ENCODE measurements around the gene SYN1.

SYN1 gene

DNA sequence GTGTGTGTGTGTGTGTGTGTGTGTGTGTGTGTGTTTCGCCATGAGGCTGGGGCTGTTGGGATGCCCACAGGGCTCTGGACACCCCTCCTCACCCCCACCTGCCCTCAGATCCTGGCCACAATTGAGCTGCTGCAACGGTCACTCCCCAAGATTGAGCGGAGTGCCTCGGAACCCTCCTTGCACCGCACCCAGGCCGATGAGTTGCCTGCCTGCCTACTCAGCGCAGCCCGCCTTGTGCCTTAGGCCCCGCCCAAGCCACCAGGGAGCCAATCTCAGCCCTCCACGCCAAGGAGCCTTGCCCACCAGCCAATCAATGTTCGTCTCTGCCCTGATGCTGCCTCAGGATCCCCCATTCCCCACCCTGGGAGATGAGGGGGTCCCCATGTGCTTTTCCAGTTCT is 48.4 kb downstream of the SYN1 start:
- no peak for DNase-seq

DNA sequence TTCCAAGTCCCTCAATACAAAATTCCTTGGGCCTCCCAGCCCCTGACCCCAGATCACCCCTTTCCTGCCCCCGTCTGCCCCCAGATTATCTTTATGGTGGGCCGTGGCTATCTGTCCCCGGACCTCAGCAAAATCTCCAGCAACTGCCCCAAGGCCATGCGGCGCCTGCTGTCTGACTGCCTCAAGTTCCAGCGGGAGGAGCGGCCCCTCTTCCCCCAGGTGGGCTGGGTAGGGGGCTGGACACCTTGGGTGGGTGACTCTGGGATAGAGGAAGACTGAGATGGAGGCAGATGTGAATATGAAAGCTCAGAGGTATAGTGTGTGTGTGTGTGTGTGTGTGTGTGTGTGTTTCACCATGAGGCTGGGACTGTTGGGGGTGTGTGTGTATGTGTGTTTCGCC is 48.9 kb downstream of the SYN1 start:
- no peak for DNase-seq

DNA sequence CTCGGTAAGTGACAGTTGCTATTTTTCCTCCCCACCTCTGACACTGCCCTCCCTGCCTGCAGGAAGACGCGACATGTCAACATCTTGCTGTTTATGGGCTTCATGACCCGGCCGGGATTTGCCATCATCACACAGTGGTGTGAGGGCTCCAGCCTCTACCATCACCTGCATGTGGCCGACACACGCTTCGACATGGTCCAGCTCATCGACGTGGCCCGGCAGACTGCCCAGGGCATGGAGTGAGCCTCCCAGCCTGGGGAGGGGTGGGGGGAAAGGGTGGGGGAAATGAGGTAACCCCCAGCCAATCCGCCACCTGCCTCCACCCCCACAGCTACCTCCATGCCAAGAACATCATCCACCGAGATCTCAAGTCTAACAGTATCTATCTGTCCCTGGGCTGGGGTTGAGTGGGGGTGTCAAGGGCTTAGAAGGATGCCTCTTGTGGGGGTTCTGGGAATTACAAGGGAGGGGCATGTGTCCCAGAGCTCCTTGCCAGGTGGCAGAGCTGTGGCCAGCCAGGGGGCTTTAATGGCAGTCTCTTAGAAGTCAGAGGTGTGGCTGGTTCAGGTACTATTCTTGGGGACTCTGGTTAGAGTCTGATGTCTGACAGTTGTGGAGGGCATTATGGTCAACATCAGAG is 50.9 kb downstream of the SYN1 start:
- no peak for DNase-seq

DNA sequence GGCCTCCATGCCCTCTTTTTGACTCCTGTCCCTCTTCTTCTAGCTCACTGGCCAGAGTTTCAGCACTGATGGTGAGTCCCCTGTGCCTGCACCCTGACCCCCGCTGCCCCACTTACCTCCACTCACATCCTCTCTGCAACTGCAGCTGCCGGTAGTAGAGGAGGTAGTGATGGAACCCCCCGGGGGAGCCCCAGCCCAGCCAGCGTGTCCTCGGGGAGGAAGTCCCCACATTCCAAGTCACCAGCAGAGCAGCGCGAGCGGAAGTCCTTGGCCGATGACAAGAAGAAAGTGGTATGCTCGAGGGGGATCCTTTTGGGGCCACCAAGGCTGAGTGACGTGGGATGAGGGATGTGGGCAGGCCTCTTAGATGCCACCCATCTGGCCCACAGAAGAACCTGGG is 52.8 kb downstream of the SYN1 start:
- no peak for DNase-seq

DNA sequence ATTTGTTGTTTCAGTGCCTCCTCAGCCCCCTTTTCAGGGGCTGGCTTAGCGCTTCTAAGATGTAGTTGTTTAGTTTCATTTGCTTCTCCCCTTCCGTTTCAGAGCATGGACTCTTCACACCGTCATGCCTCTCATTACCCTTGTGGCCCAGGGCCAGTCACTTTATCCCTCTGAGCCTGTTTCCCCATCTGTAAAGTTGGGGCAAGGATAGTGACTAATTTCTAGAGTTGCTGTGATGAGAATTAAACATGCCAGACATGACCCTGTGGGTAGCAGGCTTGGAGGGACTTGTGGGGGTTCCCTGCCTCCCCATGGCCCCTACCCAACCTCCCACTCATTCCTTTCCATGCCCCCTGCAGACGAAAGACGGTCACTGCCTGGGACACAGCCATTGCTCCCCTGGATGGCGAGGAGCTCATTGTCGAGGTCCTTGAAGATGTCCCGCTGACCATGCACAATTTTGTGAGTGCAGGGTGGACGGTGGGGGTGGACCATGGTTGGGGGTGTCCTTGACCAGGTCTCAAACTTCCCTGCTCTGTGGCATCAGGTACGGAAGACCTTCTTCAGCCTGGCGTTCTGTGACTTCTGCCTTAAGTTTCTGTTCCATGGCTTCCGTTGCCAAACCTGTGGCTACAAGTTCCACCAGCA is 55.1 kb downstream of the SYN1 start:
- DNase-seq = no peak

DNA sequence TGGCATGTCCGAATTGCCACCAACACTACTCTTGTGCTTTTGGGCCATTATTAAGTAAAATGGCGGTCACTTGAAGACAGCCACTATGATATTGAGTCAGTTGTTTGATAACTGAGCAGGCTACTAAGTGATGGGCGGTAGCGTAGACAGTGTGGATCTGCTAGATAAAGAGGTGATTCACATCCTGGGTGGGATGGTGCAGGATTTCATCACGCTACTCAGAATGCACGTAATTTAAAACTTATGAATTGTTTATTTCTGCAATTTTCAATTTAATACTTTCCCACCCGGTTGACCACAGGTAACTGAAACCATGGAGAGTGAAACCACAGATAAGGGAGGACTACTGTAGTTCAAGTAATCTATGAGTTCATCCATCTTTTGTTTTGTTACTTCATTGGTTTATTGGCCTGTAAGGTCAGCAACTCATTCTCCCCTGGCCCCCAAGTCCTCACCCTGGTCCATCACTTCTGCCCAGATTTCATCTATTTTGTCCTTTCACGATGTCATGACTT is 55.8 kb downstream of the SYN1 start:
- no peak for DNase-seq

DNA sequence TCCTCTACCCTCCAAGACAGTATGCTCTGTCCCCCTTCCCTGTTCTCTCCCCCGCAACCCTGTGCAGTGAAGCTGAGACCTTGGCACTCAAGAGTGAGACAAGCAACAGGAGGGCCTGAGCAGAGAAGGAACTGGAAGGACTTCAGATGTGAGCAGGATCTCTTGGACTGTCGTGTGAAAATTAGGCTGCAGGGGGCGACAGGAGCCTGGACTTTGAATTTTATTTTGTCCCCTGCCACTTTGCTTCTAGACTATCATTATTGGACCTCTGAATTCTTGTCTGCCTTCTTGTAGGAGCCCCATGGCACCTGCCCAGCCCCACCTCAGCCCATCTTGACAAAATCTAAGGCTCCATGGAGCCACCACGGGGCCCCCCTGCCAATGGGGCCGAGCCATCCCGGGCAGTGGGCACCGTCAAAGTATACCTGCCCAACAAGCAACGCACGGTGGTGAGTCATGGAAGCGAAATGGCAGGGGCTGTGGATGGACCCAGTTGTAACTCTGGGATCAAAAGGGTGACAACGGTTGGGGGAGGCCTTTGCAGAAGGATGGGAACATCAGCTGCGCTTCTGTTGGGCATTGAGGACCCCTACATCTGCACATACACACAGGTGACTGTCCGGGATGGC is 56.9 kb downstream of the SYN1 start:
- no peak for DNase-seq

DNA sequence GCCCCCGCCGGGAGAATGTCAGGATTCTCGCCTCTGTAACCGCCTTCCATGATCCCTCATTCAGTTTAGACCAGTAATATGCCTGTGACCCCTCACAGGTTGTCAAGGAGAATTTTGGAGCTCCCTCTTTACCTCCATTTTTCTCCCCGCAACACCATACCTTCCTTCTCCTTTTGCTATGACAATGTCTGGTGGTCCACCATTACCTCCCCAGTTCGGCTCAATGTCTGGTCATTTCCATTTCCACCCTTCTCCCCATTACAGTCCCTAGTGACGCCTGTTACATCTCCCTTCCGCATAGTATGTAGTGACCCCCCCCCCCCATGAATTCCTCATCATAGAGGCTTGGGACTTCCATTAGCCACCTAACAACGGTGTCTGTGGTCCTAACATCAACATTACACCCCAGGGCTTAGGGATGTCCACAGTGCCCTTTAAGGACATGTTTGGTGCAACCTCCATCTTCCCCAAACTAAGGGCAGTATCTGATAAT is 58.0 kb downstream of the SYN1 start:
- DNase-seq = no peak

DNA sequence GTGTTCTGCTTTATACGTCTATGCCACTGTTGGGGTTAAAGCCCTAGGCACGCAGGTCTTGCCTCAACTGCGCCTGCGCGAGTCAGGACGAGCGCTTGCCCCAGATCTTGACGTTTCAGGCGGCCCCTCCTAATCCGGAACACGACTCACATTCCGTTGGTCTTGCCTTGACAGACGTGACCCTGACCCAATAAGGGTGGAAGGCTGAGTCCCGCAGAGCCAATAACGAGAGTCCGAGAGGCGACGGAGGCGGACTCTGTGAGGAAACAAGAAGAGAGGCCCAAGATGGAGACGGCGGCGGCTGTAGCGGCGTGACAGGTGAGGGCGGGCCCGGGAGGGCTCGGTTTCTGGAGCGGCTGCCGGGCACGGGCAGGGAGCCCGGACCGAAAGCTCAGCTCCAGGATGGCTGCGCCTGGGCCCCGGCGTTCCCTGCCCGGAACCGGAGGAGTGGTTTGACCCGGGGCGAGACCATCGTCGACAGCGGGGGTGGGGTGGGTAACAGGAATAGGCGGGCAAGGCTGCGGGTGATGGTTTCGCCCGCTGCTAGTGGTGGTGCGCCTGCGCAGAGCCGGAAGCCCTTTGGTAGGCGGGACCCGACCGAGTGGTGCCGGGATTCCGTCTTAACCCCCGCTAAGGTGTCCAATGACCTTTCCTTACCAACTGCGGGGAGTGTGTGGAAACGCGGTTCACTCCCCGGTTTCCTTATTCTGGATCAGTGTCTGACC is 58.6 kb downstream of the SYN1 start, which contains the start of gene ARAF:
TSS of gene ARAF (plus strand) at position 272 of the 725 bp plus-strand sequence. CDS start 1,763 bp downstream, outside the sequence.
- peak; percentile 95 for DNase-seq

DNA sequence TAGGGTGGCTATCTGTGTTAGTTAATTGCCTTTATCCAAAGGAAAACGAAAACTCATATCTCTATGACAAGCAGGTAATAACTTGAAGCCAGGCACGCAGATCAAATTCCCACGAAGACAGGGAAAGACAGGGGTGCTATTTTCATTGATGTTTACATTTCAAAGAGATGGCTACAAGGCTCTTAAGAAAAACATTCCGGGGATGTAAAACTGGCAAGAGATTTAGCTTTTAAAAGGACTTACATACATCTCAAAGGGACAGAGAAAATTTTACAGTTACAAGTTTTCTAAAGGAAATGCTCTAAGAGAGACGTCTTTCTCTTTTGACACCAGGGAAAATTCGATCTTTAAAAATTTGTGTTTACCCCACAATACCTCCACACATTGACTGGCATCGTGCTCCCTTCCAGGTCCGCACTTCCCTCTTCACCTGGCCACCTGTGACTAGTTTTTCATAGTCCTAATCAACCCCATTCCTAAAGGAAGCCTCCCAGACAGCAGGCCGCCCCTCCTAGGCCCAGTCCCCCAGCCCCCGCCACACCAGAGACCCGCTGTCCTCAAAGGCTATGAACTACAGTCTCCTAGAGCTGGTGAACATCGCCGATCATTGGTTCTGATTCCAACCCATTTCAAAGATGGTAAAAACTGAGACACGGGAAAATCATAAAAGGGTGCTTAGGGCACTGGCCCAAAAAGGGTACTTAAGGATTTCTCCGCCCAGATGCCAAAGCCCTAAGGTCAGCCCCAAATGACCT is 59.3 kb downstream of the SYN1 start:
- no peak for DNase-seq

DNA sequence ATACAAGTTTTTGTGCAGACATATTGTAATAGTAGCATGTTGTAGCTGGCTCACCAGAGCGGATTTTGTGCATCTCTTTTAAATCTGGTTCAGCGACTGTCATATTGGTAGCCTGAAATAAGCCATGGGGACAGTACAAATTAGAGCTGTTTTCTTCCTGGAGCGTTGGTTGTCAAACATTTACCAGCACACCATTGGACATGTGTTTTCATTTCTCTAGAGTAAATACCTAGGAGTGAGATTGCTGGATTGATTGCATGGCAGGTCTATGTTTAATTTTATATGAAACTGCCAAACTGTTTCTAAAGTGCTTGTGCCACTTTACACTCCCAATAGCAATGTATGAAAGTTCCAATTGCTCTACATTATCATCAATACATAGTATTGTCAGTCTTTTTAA is 61.2 kb downstream of the SYN1 start:
- no peak for DNase-seq

DNA sequence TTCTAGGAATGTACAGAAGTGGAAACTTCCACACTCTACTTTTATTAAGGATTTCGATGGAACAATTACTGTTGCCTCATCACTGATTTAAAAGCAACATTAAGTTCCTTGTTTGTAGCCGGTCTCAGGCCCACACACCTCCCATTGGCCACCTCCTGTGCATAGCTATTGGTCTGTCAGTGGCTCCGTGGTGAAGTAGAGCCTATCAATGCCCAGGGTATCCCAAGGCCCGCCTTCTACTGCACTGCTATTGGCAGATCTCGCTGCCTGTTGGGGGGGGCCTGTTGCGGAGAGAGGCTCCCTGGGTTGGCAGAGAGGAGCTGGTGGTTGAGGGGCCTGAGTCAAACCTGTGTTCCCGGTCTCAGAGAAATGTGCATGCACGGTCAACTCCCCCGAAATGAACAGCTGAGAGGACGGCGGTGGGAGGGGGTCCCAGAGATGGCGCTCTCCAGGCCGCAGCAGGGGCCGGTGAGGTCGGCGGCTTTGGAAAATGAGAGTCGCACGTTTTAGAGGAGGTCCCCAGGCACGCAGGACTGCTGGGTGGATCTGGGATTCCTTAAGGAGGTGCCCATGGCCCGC is 63.5 kb downstream of the SYN1 start:
- DNase-seq = peak; percentile 77

DNA sequence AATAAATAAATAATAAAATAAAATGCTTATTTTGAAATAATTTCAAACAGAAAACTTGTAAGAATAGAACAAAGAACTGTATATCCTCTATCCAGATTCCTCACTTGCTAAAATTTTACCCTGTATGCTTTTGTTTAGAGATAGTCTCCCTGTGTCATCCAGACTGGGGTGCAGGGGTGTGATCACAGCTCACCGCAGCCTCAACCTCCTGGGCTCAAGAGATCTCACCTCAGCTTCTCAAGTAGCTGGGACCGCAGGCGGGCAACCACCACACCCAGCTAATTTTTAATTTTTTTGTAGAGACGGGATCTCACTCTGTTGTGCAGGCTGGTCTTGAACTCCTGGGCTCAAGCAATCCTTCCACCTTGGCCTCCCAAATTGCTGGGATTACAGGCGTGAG is 76.2 kb downstream of the SYN1 start:
- DNase-seq = no peak

DNA sequence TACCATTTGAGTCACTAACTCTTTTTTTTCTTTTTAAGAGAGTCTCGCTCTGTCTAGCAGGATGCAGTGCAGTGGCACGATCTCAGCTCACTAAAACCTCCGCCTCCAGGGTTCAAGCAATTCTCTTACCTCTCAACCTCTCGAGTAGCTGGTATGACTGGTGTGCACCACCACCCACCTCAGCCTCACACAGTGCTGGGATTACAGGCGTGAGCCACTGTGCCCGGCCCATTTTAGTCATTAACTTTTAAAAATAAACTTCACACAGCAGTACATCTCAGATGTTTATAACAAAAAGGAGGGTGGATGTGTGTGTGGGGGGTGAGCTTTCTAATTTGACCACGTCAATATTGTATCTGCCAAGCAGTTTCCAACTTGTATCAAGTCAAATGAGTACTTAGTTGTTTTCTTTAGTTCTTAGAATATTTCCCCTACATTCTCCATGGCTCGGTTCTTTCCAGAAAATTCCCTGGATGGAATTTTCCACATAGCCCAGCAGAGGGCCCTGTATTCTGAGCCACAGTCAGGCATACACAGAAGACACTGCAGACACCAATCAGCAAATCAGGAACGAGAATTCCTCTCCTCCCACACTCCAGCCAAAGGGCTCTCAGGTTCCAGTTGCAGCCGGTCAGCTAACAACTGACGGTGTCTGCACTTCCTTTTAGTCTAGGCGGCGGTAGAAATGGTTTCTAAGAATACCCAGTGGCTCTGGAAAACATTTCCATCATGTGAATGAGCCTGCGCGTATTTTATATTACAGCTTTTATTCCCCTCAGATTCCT is 78.7 kb downstream of the SYN1 start:
- peak; percentile 81 for DNase-seq

DNA sequence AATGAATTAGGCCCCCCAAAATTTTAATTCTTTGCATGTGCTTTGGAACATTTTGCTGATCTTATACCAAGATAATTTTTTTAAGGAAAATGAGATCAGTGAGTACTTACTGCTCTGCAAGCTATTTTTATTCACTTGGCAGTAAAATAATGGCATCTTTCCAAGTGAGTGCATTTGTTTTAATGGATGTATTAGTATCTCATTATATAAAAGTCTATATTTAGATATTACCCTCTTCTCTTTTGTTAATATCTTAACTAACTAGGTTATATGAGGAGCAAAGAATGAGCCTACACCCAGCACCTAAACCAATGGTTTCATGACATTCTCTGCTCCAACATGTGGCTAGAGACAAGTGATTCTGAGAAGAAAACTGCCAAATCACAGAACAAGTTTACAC is 79.8 kb downstream of the SYN1 start:
- DNase-seq = no peak

DNA sequence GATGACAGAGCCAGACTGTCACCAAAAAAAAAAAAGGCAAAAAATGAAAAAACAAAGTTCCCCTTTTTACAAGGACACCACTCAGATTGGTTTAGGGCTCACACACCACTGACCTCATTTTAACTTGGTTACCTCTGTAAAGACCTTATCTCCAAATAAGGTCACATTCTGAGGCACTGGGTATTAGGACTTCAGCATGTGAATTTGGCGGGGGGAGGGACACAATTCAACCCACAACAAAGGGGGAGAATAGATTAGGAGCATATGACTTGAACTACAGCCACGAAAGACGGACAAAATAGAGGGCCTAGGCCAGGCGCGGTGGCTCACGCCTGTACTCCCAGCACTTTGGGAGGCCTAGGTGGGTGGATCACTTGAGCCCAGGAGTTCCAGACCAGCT is 89.6 kb downstream of the SYN1 start:
- DNase-seq = no peak

DNA sequence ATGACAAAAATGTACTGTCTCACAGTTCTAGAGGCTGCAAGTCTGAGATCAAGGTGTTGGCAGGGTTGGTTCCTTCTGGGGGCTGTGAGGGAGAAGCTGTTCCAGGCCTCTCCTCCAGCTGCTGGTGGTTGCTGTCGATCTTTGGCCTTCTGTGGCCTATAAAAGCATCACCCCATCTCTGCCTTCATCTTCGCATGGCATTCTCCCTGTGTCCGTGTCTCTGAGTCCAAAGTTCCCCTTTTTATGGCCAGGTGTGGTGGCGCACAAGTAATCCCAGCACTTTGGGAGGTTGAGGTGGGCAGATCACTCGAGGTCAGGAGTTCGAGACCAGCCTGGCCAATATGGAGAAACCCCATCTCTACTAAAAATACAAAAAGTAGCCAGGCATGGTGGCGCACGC is 90.1 kb downstream of the SYN1 start:
- no peak for DNase-seq

DNA sequence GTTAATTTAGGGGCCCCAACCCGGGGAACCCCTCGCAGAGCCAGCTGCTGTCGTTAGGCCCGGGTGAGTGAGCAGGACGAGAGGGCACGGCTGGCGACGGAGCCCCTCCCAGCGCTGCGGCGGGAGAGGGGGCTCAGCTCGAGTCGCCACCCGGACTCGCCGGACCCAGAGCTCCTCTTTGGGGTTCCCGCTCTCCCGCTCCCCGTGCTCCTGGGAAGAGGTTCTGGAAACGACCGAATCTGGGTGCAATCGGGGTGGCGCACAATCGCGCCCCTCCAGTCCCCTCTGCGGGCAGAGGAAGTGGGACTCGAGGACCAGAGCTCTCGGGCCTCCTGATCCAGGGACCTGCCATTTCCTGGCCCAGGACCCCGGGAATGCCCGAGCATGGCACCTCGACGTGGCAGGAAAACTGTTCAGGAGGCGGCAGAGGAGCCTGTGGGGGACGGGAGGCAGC is 95.9 kb downstream of the SYN1 start:
- DNase-seq = no peak

DNA sequence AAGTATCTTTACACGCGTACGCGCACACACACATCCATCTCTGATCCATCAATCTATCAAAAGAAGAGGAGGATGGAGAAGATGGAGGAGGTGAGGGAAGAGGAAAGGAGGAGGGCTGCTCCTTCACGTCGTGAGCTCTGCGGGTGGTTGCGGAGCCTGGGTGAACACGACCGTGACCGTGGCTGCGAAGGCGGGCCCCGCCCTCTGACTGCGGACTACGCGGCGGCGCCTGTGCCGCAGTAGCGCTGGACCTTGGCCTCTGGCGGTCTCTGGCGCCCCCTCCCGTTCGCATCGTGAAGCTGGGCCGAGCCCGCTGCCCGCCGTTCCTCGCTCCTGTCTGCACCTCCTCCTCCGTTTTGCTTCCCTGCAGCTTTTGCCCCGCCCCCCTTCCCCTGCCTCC is 96.4 kb downstream of the SYN1 start:
- peak; percentile 76 for DNase-seq
